ENCODE data around the gene A4GNT.
A peak's percentile ranks its signal among the peaks of the same experiment; 100 is the strongest.
"Not testable (repeated sequence)": the region's sequence is repeated elsewhere in the genome, so short reads cannot be mapped to it uniquely, and the experiment has no call there.

- TF ChIP-seq, protein P1, sequence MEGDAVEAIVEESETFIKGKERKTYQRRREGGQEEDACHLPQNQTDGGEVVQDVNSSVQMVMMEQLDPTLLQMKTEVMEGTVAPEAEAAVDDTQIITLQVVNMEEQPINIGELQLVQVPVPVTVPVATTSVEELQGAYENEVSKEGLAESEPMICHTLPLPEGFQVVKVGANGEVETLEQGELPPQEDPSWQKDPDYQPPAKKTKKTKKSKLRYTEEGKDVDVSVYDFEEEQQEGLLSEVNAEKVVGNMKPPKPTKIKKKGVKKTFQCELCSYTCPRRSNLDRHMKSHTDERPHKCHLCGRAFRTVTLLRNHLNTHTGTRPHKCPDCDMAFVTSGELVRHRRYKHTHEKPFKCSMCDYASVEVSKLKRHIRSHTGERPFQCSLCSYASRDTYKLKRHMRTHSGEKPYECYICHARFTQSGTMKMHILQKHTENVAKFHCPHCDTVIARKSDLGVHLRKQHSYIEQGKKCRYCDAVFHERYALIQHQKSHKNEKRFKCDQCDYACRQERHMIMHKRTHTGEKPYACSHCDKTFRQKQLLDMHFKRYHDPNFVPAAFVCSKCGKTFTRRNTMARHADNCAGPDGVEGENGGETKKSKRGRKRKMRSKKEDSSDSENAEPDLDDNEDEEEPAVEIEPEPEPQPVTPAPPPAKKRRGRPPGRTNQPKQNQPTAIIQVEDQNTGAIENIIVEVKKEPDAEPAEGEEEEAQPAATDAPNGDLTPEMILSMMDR (IDR thresholded peaks at IDR 0.05), result peak in 1 of 12 donors; percentile 8
- TF ChIP-seq POLR2A (IDR thresholded peaks at IDR 0.05), result not testable (repeated sequence)
Measured at GRCh38 chr3:138101351-138101940, 30.7 kb downstream of the A4GNT start.
